ENCODE results near the gene B4GALNT1. TPM values are rescaled to one million over a fixed set of nuclear protein-coding genes. Genes with fewer than 3 reads are reported as not detected.

The B4GALNT1 gene
- total RNA-seq, 4 donors from 2014 or later: 2.9 to 14.1 (median 3.9) TPM

- no peaks in the 10 kb centered on the region for H3K9me3 ChIP-seq
- intact Hi-C loops (cut with DNase I; ENCODE audit: low total_unique reads): no loop called here
- peak overlapping the region; percentile 95 to 96 for H3K27ac ChIP-seq
- TF ChIP-seq CTCF (IDR thresholded peaks at IDR 0.05): no peak
- TF ChIP-seq POLR2A (IDR thresholded peaks at IDR 0.05): no peak
- no peaks in the 10 kb centered on the region for H3K27me3 ChIP-seq
- peak; percentile 59 to 65 for DNase-seq
- H3K36me3 ChIP-seq: no peaks in the 10 kb centered on the region
- peak overlapping the region; percentile 61 to 67 for H3K4me3 ChIP-seq
- H3K4me1 ChIP-seq: no peaks in the 10 kb centered on the region
These were observed 27.8 kb downstream of the B4GALNT1 start for GRCh38 chr12:57604992-57605810.

GRCh38 chr12:57604454-57604991 is 28.5 kb downstream of the B4GALNT1 start, which contains the start of gene DTX3:
Gene DTX3 (plus strand): TSS chr12:57604824. CDS start chr12:57606518, 1,694 bp downstream.
- Histone ChIP-seq H3K27ac (peak within 1 kb of the TSS; percentile 95 to 96), H3K27me3 (no peaks in the 10 kb centered on the region), H3K4me3 (peak within 1 kb of the TSS; percentile 61 to 67), H3K36me3 (no peaks in the 10 kb centered on the region), H3K9me3 (no peaks in the 10 kb centered on the region), H3K4me1 (no peaks in the 10 kb centered on the region)
- DNase-seq: peak; percentile 53 to 61
- intact Hi-C loops (cut with DNase I; ENCODE audit: low total_unique reads): no loop called here
- TF ChIP-seq POLR2A (IDR thresholded peaks at IDR 0.05): no peak
- peak in 1 of 4 experiments; percentile 6 for TF ChIP-seq CTCF (IDR thresholded peaks at IDR 0.05)

- H3K9me3 ChIP-seq: no peaks in the 10 kb centered on the region
- peak overlapping the region; percentile 61 to 67 for H3K4me3 ChIP-seq
- intact Hi-C loops (cut with DNase I; ENCODE audit: low total_unique reads): no loop called here
- H3K27ac ChIP-seq: peak overlapping the region; percentile 95 to 96
- peak; percentile 76 to 80 for DNase-seq
- no peak for TF ChIP-seq CTCF (IDR thresholded peaks at IDR 0.05)
- TF ChIP-seq POLR2A (IDR thresholded peaks at IDR 0.05): peak in 1 of 2 donors; percentile 27
- H3K4me1 ChIP-seq: no peaks in the 10 kb centered on the region
- H3K27me3 ChIP-seq: no peaks in the 10 kb centered on the region
- H3K36me3 ChIP-seq: no peaks in the 10 kb centered on the region
These were observed 29.1 kb downstream of the B4GALNT1 start for GRCh38 chr12:57603815-57604453.

- no peaks in the 10 kb centered on the region for H3K36me3 ChIP-seq
- no peak for DNase-seq
- intact Hi-C loops (cut with DNase I; ENCODE audit: low total_unique reads): no loop called here
- TF ChIP-seq CTCF (IDR thresholded peaks at IDR 0.05) (no peak), POLR2A (IDR thresholded peaks at IDR 0.05) (no peak)
- H3K27ac ChIP-seq: peak overlapping the region; percentile 95 to 96
- no peak overlapping the region for H3K4me3 ChIP-seq
- no peaks in the 10 kb centered on the region for H3K9me3 ChIP-seq
- no peaks in the 10 kb centered on the region for H3K4me1 ChIP-seq
- H3K27me3 ChIP-seq: no peaks in the 10 kb centered on the region
These were observed 29.7 kb downstream of the B4GALNT1 start for GRCh38 chr12:57603324-57603723.

- TF ChIP-seq CTCF (IDR thresholded peaks at IDR 0.05) (no peak), POLR2A (IDR thresholded peaks at IDR 0.05) (no peak)
- Histone ChIP-seq H3K27me3 (no peaks in the 10 kb centered on the region), H3K9me3 (no peaks in the 10 kb centered on the region), H3K36me3 (no peaks in the 10 kb centered on the region), H3K4me3 (no peak overlapping the region), H3K4me1 (no peaks in the 10 kb centered on the region), H3K27ac (peak overlapping the region; percentile 95 to 96)
- intact Hi-C loops (cut with DNase I; ENCODE audit: low total_unique reads): no loop called here
- DNase-seq: no peak
These were observed 30.5 kb downstream of the B4GALNT1 start for GRCh38 chr12:57602544-57602943.
